ENCODE results near the gene GLYATL3. TPM values are rescaled to one million over a fixed set of nuclear protein-coding genes. Genes with fewer than 3 reads are reported as not detected.

The GLYATL3 gene
- polyA plus RNA-seq, 12 donors, result not detected

Other genes with a start within 250 kb of the GLYATL3 start
- 10 to 100 TPM in 11 of 12 donors, not detected in 1; 10.0 to 27.3 (median 23.6) TPM for gene MMUT, start 36.7 kb upstream of the GLYATL3 start, polyA plus RNA-seq (ENCODE audit: insufficient read length in 12 of 12)
- 10 to 100 TPM in 5 of 12 donors, 1 to 10 TPM in 6, not detected in 1; 7.6 to 13.8 (median 8.7) TPM for gene CENPQ, start 36.6 kb upstream of the GLYATL3 start, polyA plus RNA-seq (ENCODE audit: insufficient read length in 12 of 12)
- gene C6orf141, start 50.7 kb downstream of the GLYATL3 start, polyA plus RNA-seq (ENCODE audit: insufficient read length in 12 of 12), result 1 to 10 TPM in 10 of 12 donors, not detected in 2; 1.4 to 5.7 (median 2.5) TPM
- gene RHAG, start 136.9 kb downstream of the GLYATL3 start, polyA plus RNA-seq (ENCODE audit: insufficient read length in 12 of 12), result 1 to 10 TPM in 4 of 12 donors, under 1 TPM in 6, not detected in 2; 0.38 to 3.4 (median 0.84) TPM
- gene CRISP2, start 213.6 kb downstream of the GLYATL3 start, polyA plus RNA-seq (ENCODE audit: insufficient read length in 12 of 12), result under 1 TPM in 1 of 12 donors, not detected in 11; 0.12 TPM
- gene CRISP3, start 244.5 kb downstream of the GLYATL3 start, polyA plus RNA-seq (ENCODE audit: insufficient read length in 12 of 12), result 1 to 10 TPM in 1 of 12 donors, under 1 TPM in 7, not detected in 4; 0.08 to 1.1 (median 0.22) TPM

Measured in muscle of arm (tissue), 12 donors.